ENCODE results near the gene OSBPL2.

DNA sequence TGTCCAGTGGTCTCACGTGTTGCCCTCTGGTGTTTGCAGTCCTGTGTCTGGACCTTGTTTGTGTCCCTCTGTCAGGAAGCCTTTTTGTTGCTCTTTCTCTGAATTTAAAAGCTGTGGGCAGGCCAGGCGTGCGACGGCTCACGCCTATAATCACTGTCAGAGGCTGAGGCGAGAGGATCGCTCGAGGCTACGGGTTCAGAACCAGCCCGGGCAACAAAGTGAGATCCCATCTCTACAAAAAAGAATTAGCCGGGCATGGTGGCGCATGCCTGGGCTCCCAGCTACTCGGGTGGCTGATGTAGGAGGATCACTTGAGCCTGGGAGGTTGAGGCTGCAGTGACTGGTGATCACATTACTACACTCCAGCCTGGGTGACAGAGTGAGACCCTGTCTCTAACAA, 28.5 kb downstream of the OSBPL2 start:
- TF ChIP-seq, protein P1, sequence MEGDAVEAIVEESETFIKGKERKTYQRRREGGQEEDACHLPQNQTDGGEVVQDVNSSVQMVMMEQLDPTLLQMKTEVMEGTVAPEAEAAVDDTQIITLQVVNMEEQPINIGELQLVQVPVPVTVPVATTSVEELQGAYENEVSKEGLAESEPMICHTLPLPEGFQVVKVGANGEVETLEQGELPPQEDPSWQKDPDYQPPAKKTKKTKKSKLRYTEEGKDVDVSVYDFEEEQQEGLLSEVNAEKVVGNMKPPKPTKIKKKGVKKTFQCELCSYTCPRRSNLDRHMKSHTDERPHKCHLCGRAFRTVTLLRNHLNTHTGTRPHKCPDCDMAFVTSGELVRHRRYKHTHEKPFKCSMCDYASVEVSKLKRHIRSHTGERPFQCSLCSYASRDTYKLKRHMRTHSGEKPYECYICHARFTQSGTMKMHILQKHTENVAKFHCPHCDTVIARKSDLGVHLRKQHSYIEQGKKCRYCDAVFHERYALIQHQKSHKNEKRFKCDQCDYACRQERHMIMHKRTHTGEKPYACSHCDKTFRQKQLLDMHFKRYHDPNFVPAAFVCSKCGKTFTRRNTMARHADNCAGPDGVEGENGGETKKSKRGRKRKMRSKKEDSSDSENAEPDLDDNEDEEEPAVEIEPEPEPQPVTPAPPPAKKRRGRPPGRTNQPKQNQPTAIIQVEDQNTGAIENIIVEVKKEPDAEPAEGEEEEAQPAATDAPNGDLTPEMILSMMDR (IDR thresholded peaks at IDR 0.05), result no peak
- no peak for TF ChIP-seq POLR2A (IDR thresholded peaks at IDR 0.05)
